IMR-90 (cell line): ENCODE data around the gene AGBL3. TPM values are rescaled to one million over a fixed set of nuclear protein-coding genes. Genes with fewer than 3 reads are reported as not detected.
"Not testable (repeated sequence)": the region's sequence is repeated elsewhere in the genome, so short reads cannot be mapped to it uniquely, and the experiment has no call there.

ENCODE experiments used
- ATAC-seq: fragments of 200-7000 bp; cut with Tn5 transposase; 2 replicates; pipeline ENCODE4 v1.9.1; 2020; ENCODE audit warnings: low read depth, mild to moderate bottlenecking, moderate library complexity
- BruUV-seq: library from RNA; stranded (reverse); fragments of 400-500 nt; replicated peaks from 2 replicates; lab custom pipeline; 2021; lab: Mats Ljungman, UMichigan
- CTCF ChIA-PET: fragments of 300-600 bp; formaldehyde crosslinking; extraction: SDS; loops from one replicate; lab custom pipeline; 2021; ENCODE audit warnings: antibody characterized with exemption; lab: Yijun Ruan, JAX
- POLR2A ChIA-PET: fragments of 300-600 bp; sonication (Branson Sonifier 250); formaldehyde crosslinking; loops from one replicate; lab custom pipeline; 2022; ENCODE audit warnings: antibody characterized with exemption; ENCODE audit not compliant: unreplicated experiment; lab: Charles Lee
- DNase-seq: peaks from one replicate; pipeline ENCODE4 v3.0.0; 2013
- H2AFZ ChIP-seq: replicated peaks from 2 replicates; pipeline ENCODE3; 2013; ENCODE audit warnings: low read length, mild to moderate bottlenecking; ENCODE audit not compliant: poor library complexity
- H2AK5ac ChIP-seq: 2 replicates; pipeline ENCODE4 v1.6.1; 2013; ENCODE audit warnings: low read depth, low read length, inconsistent platforms
- H2AK9ac ChIP-seq: replicated peaks from 2 replicates; pipeline ENCODE3; 2013; ENCODE audit warnings: mild to moderate bottlenecking, low read depth, low read length, moderate library complexity; ENCODE audit not compliant: poor library complexity
- H2BK120ac ChIP-seq: 2 replicates; pipeline ENCODE4 v1.6.1; 2013; ENCODE audit warnings: low read depth, low read length, inconsistent platforms
- H2BK15ac ChIP-seq: 3 replicates; pipeline ENCODE4 v1.6.1; 2013; ENCODE audit warnings: low read depth, low read length, inconsistent platforms
- H2BK20ac ChIP-seq: 2 replicates; pipeline ENCODE4 v1.6.1; 2013; ENCODE audit warnings: low read depth, mild to moderate bottlenecking, inconsistent platforms, low read length, moderate library complexity
- H2BK5ac ChIP-seq: 2 replicates; pipeline ENCODE4 v1.6.1; 2013; ENCODE audit warnings: mild to moderate bottlenecking, low read depth, low read length, inconsistent platforms; ENCODE audit not compliant: poor library complexity, severe bottlenecking
- H3K14ac ChIP-seq: replicated peaks from 2 replicates; pipeline ENCODE4 v1.6.1; 2013; ENCODE audit warnings: low read depth, low read length, inconsistent platforms
- H3K18ac ChIP-seq: 2 replicates; pipeline ENCODE4 v1.6.1; 2013; ENCODE audit warnings: low read depth, low read length, control low read depth
- H3K23ac ChIP-seq: 2 replicates; pipeline ENCODE4 v1.6.1; 2013; ENCODE audit warnings: low read depth, low read length, inconsistent platforms
- H3K27ac ChIP-seq: 2 replicates; pipeline ENCODE4 v1.5.1; 2013; ENCODE audit warnings: mild to moderate bottlenecking, control low read depth, low read length; ENCODE audit not compliant: insufficient read depth
- H3K27me3 ChIP-seq: 2 replicates; pipeline ENCODE4 v1.6.1; 2013; ENCODE audit warnings: low read length; ENCODE audit not compliant: control insufficient read depth, insufficient read depth
- H3K36me3 ChIP-seq: 2 replicates; pipeline ENCODE4 v1.6.1; 2013; ENCODE audit warnings: low read length, mixed read lengths; ENCODE audit not compliant: control insufficient read depth, insufficient read depth
- H3K4ac ChIP-seq: 2 replicates; pipeline ENCODE4 v1.6.1; 2013; ENCODE audit warnings: low read depth, low read length, inconsistent platforms
- H3K4me1 ChIP-seq: 2 replicates; pipeline ENCODE4 v1.6.1; 2013; ENCODE audit warnings: low read length, mixed read lengths; ENCODE audit not compliant: control insufficient read depth, insufficient read depth
- H3K4me2 ChIP-seq: 2 replicates; pipeline ENCODE4 v1.6.1; 2013; ENCODE audit warnings: low read depth, mild to moderate bottlenecking, control low read depth, low read length, moderate library complexity
- H3K4me3 ChIP-seq: 2 replicates; pipeline ENCODE4 v1.5.1; 2013; ENCODE audit warnings: low read depth, mild to moderate bottlenecking, control low read depth, low read length, moderate library complexity; ENCODE audit not compliant: insufficient read depth
- H3K56ac ChIP-seq: 2 replicates; pipeline ENCODE4 v1.6.1; 2013; ENCODE audit warnings: low read length, inconsistent platforms; ENCODE audit not compliant: insufficient read depth; ENCODE audit errors: extremely low read depth
- H3K79me1 ChIP-seq, 2 experiments: 2 replicates each; pipeline ENCODE4 v1.6.1; 2013; ENCODE audit warnings: low read length in 2 of 2, inconsistent platforms in 1 of 2, low read depth in 1 of 2
- H3K9ac ChIP-seq: 2 replicates; pipeline ENCODE4 v1.6.1; 2013; ENCODE audit warnings: low read depth, low read length, control low read depth
- H3K9me1 ChIP-seq: 2 replicates; pipeline ENCODE4 v1.6.1; 2013; ENCODE audit warnings: low read length, inconsistent platforms; ENCODE audit not compliant: insufficient read depth
- H3K9me3 ChIP-seq: 2 replicates; pipeline ENCODE4 v1.6.1; 2013; ENCODE audit warnings: low read length; ENCODE audit not compliant: control insufficient read depth, insufficient read depth
- H4K20me1 ChIP-seq: 2 replicates; pipeline ENCODE4 v1.6.1; 2013; ENCODE audit warnings: low read length, inconsistent platforms; ENCODE audit not compliant: insufficient read depth
- H4K5ac ChIP-seq: 2 replicates; pipeline ENCODE4 v1.6.1; 2013; ENCODE audit warnings: mild to moderate bottlenecking, low read depth, low read length, control low read depth
- H4K8ac ChIP-seq, 2 experiments: 2 replicates each; pipeline ENCODE4 v1.6.1; 2013; ENCODE audit warnings: low read depth in 2 of 2, low read length in 2 of 2, control low read depth in 1 of 2, inconsistent platforms in 1 of 2
- H4K91ac ChIP-seq: 2 replicates; pipeline ENCODE4 v1.6.1; 2013; ENCODE audit warnings: low read depth, low read length, inconsistent platforms; ENCODE audit not compliant: insufficient read depth
- WGBS, 2 experiments: methylation state at CpG; one replicate each; pipeline versions ENCODE4 v1.1.5 to v1.1.7; 2013; ENCODE audit warnings: missing lambda C conversion rate in 2 of 2; ENCODE audit not compliant: insufficient read length in 1 of 2; ENCODE audit errors: extremely low coverage in 2 of 2; 5-methylcytosine and 5-hydroxymethylcytosine counted together
- dilution Hi-C: fragments of 300-500 bp; cut with HindIII; formaldehyde crosslinking; loops from one replicate; pipeline ENCODE4 v1.14.3; 2018; ENCODE audit warnings: low sequenced_read_pairs; ENCODE audit not compliant: unreplicated experiment
- in situ Hi-C: fragments of 300-500 bp; cut with MboI; formaldehyde crosslinking; loops from 3 replicates; pipeline ENCODE4 v1.14.3; 2019; ENCODE audit warnings: low sequenced_read_pairs, inconsistent platforms, mixed read lengths
- intact Hi-C: fragments of 100-400 bp; cut with micrococcal nuclease; formaldehyde crosslinking; loops from 2 replicates; pipeline ENCODE4 v1.10.0; 2022
- polyA plus RNA-seq, 3 experiments: library from polyadenylated mRNA; depleted of rRNA; stranded (reverse); fragments of >200 nt; gene quantifications; 2 replicates each; pipeline ENCODE4 v1.2.3, GENCODE V29; 2012; ENCODE audit warnings: low replicate concordance in 1 of 3
- total RNA-seq: library from RNA; depleted of rRNA; stranded (reverse); fragments of >200 nt; gene quantifications from 2 replicates; pipeline ENCODE4 v1.2.3, GENCODE V29; 2012

Gene AGBL3
- total and polyA plus RNA-seq, 2 of the 4 experiments (the other 2 are of a cell fraction) = 0.18 to 0.65 TPM

DNA sequence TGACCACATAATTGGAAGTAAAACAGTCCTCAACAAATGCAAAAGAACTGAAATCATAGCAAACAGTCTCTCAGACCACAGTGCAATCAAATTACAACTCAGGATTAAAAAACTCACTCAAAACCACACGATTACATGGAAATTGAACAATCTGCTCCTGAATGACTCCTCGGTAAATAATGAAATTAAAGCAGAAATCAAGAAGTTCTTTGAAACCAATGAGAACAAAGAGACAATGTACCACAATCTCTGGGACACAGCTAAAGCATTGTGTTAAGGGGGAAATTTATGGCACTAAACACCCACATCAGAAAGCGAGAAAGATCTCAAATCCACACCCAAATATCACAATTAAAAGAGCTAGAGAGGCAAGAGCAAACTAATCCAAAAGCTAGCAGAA is 138.3 kb downstream of the AGBL3 start:
- H2BK15ac ChIP-seq, H2BK20ac ChIP-seq, BruUV-seq, DNase-seq, intact Hi-C loops, H3K79me1 ChIP-seq, H3K18ac ChIP-seq, H3K14ac ChIP-seq, H3K27ac ChIP-seq, H2AK5ac ChIP-seq, H2AK9ac ChIP-seq, H3K4ac ChIP-seq, H2BK5ac ChIP-seq, H4K91ac ChIP-seq, H4K5ac ChIP-seq, H4K20me1 ChIP-seq, ATAC-seq, H3K4me3 ChIP-seq, H3K4me1 ChIP-seq, H2BK120ac ChIP-seq, dilution Hi-C loops, H4K8ac ChIP-seq, POLR2A ChIA-PET, H3K36me3 ChIP-seq, H3K9me3 ChIP-seq, H3K56ac ChIP-seq, H3K23ac ChIP-seq, H3K4me2 ChIP-seq, in situ Hi-C loops, H3K27me3 ChIP-seq, H3K9ac ChIP-seq, H3K9me1 ChIP-seq, H2AFZ ChIP-seq: not testable (repeated sequence)
- no CpG with 5 or more reads among the region's 3 CpGs for WGBS, 2 experiments
- CTCF ChIA-PET = interaction anchor here (0.7 kb wide), 1 partner anchor 9 kb away, joined by 3 read pairs; no protein-coding TSS in a partner anchor
